Fibroblast of mammary gland (primary cell): ENCODE data around the gene PRR7.

ENCODE experiments used
- DNase-seq: peaks from one replicate; pipeline ENCODE4 v3.0.0-alpha.2; 2010; ENCODE audit warnings: low read depth
- H3K4me3 ChIP-seq: 2 replicates; pipeline ENCODE4 v1.5.1; 2011; ENCODE audit warnings: low read depth, mild to moderate bottlenecking, low read length, moderate library complexity; ENCODE audit not compliant: control insufficient read depth
- CTCF ChIP-seq: conservative IDR thresholded peaks from 2 replicates; pipeline ENCODE4 v1.5.1; 2011; ENCODE audit warnings: low read depth, low read length, inconsistent platforms; ENCODE audit not compliant: control insufficient read depth, insufficient read depth

The PRR7 gene

DNA sequence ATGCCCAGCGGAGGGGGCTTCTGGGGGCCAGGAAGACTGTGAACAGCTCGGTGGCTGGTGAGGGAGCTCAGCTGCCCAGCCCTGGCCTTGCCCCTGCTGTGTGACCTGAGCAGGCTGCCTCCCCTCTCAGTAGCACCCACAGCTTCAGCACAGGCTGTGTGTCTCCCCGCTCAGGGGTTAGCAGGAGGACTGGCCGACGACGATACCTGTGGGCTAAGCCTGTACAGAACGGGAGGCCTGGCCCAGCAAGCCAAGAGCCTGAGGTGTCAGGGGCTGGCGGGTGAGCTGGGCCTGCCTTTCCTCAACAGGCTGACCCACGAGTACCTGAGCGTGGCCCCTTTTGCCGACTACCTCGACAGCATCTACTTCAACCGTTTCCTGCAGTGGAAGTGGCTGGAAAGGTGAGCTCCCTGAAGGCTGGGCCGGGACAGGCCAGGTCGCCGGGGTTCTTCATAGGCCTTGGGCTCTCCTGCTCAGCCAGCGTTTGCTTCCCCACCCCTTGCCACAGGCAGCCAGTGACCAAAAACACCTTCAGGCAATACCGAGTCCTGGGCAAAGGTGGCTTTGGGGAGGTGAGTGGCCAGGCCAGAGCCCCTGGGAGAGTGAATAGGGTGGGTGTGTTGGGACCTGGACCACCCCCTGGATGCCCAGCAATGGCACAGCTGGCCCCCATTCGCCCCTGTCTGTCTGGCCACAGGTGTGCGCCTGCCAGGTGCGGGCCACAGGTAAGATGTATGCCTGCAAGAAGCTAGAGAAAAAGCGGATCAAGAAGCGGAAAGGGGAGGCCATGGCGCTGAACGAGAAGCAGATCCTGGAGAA, 13.6 kb upstream of the PRR7 start:
- no peak for DNase-seq
- no peak overlapping the region for H3K4me3 ChIP-seq
- no peak for TF ChIP-seq CTCF

DNA sequence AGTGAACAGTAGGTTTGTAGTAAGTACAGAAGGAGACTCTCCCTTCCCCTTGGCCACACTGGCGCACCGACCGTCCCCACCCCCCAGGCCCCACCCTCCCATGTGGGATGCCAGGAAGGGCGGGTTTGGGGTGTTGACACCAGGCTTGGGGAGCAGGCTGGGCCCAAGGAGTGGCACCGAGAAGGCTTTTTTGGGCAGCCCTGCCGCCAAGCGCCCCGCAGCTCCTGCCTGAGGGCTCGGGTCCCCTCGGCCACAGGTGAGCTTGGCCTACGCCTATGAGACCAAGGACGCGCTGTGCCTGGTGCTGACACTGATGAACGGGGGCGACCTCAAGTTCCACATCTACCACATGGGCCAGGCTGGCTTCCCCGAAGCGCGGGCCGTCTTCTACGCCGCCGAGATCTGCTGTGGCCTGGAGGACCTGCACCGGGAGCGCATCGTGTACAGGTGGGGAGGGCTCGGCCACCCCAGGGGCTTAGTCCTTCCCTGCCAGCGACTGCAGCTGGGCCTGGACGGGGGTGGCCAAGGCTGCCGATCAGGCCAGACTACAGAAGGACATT, 12.9 kb upstream of the PRR7 start:
- no peak for DNase-seq
- TF ChIP-seq CTCF: no peak
- no peak overlapping the region for H3K4me3 ChIP-seq

GRCh38 chr5:177434437-177434836, 12.2 kb upstream of the PRR7 start:
- H3K4me3 ChIP-seq: no peak overlapping the region
- TF ChIP-seq CTCF: no peak
- peak; percentile 28 for DNase-seq

DNA sequence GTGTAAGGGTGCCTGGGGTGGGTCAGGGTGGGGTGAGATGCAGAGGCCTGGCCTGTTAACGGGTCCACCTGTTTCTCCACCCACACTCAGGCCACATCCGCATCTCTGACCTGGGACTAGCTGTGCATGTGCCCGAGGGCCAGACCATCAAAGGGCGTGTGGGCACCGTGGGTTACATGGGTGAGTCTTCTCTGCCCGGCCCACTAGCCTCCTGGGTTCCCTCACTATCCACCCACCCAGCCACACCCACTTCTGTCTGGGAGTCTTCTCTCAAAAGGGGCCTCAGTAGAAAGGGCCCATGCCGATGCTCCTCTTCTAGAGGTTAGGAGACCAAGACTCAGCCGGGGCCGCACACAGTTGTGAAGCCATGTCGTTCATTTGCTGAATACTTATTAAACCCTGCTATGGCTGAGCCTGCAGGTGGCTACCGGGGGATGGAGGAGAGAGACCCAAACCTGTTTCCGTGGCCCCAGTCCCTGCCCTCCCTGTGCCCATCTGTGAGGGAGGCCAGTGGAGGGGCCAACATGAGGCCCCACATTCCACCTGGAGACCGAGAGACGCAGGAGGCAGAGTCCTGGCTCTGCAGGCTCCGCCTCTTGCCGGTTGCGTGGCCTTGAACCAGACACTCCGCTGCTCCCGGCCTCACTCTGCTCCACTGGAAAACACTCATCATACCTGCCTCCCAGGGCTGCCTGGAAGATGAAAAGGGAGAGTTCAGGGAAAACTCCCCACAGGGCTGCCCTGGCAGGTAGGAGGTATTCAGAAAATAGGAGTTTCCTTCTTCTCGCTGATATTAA, 11.5 kb upstream of the PRR7 start:
- no peak for TF ChIP-seq CTCF
- H3K4me3 ChIP-seq: no peak overlapping the region
- no peak for DNase-seq

- no peak overlapping the region for H3K4me3 ChIP-seq
- no peak for TF ChIP-seq CTCF
- DNase-seq: no peak
Measured at GRCh38 chr5:177435847-177436536, 10.6 kb upstream of the PRR7 start.

DNA sequence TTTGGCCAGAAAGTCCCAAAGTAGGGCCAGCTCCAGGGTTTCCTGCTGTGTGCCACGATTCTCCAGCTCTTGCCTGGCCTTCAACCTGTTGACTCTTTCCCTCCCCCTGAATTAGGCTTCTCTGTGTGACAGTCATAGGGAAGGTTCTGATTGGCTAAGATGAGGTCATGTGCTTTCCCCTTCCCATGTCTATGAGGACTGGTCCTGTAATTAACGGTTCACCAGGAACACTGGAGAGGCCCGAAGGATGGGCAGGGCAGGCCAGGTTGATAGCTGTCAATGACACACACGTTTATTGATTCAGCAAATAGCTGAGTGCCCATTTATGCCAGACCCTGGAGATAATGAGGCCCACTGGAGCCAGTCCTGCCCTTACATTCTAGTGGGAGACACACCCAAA, 9.0 kb upstream of the PRR7 start:
- TF ChIP-seq CTCF: no peak
- DNase-seq: no peak
- no peak overlapping the region for H3K4me3 ChIP-seq
